K562 (cell line): Measurements from ENCODE around the gene RAB1B. TPM values are rescaled to one million over a fixed set of nuclear protein-coding genes. Genes with fewer than 3 reads are reported as not detected.

Experiments used
- ATAC-seq: fragments of 200-7000 bp; cut with Tn5 transposase; 3 replicates; pipeline ENCODE4 v1.9.1; 2020; ENCODE audit warnings: moderate library complexity
- BruUV-seq: library from RNA; stranded (reverse); fragments of 400-500 nt; replicated peaks from 2 replicates; lab custom pipeline; 2021; lab: Mats Ljungman, UMichigan
- CTCF ChIA-PET: fragments of 300-600 bp; formaldehyde crosslinking; extraction: SDS; loops from one replicate; lab custom pipeline; 2021; ENCODE audit warnings: low intra/inter-chr PET ratio; lab: Yijun Ruan, JAX
- POLR2A ChIA-PET: fragments of 300-600, 350-650 bp; sonication (Branson Sonifier 250); formaldehyde crosslinking; extraction: SDS; loops from one replicate; lab custom pipeline; 2021; ENCODE audit warnings: antibody characterized with exemption, inconsistent platforms; lab: Yijun Ruan, JAX
- DNase-seq, 4 experiments: peaks; one replicate each; pipeline versions ENCODE4 v3.0.0 to v3.0.0-alpha.2; 2011 to 2018; ENCODE audit warnings: low spot score in 3 of 4, mixed read lengths in 3 of 4; ENCODE audit errors: extremely low read depth in 1 of 4
- FAIRE-seq: peaks from 2 replicates; lab custom pipeline; 2011; peaks lifted over from hg19 to GRCh38; lab: Jason Lieb, UNC
- H2AFZ ChIP-seq: 2 replicates; pipeline ENCODE4 v1.6.0; 2011; ENCODE audit warnings: low read depth, low read length, control low read depth, inconsistent platforms
- H3K27ac ChIP-seq: fragments of 200-600 bp; 3 replicates; pipeline ENCODE4 v1.8.0; 2011; ENCODE audit warnings: low read depth, mild to moderate bottlenecking, control low read depth, inconsistent platforms, low read length, moderate library complexity, mixed read lengths; ENCODE audit errors: extremely low read depth
- H3K27me3 ChIP-seq, 2 experiments: fragments of 300-600 bp in 1 of 2; 2 replicates in 1 of 2; 3 replicates in 1 of 2; pipeline versions ENCODE4 v1.6.0 to v1.8.0; 2011; ENCODE audit warnings: inconsistent platforms in 2 of 2, low read length in 2 of 2, mild to moderate bottlenecking in 1 of 2, mixed read lengths in 1 of 2, moderate library complexity in 1 of 2; ENCODE audit not compliant: control insufficient read depth in 2 of 2, insufficient read depth in 2 of 2
- H3K36me3 ChIP-seq: fragments of 300-600 bp; 3 replicates; pipeline ENCODE4 v1.8.0; 2011; ENCODE audit warnings: mild to moderate bottlenecking, low read length, inconsistent platforms; ENCODE audit not compliant: control insufficient read depth, insufficient read depth
- H3K4me1 ChIP-seq, 2 experiments: fragments of 200-600 bp in 1 of 2; replicated peaks in 1 of 2; 2 replicates in 1 of 2; 3 replicates in 1 of 2; pipeline versions ENCODE4 v1.5.1 to v1.8.0; 2011; ENCODE audit warnings: inconsistent platforms in 2 of 2, low read length in 2 of 2, mild to moderate bottlenecking in 1 of 2, mixed read lengths in 1 of 2, moderate library complexity in 1 of 2; ENCODE audit not compliant: control insufficient read depth in 2 of 2, insufficient read depth in 2 of 2
- H3K4me2 ChIP-seq: 2 replicates; pipeline ENCODE4 v1.6.1; 2011; ENCODE audit warnings: low read length, control low read depth, inconsistent platforms, mixed read lengths; ENCODE audit not compliant: insufficient read depth
- H3K4me3 ChIP-seq: fragments of 200-600 bp; sonication (generic), shearing (Covaris generic); 2 replicates; pipeline ENCODE4 v1.5.1; 2016; ENCODE audit warnings: control low read depth, inconsistent platforms
- H3K79me2 ChIP-seq: fragments of 200-600 bp; 3 replicates; pipeline ENCODE4 v1.8.0; 2011; ENCODE audit warnings: low read length, inconsistent platforms; ENCODE audit not compliant: control insufficient read depth, insufficient read depth
- H3K9ac ChIP-seq, 2 experiments: 2 replicates each; pipeline versions ENCODE4 v1.6.0 to v1.6.1; 2011; ENCODE audit warnings: low read depth in 2 of 2, low read length in 2 of 2, control low read depth in 1 of 2, inconsistent platforms in 1 of 2, mild to moderate bottlenecking in 1 of 2, mixed read lengths in 1 of 2; ENCODE audit not compliant: insufficient read depth in 1 of 2
- H3K9me1 ChIP-seq: one replicate; pipeline ENCODE4 v1.6.0; 2011; ENCODE audit warnings: inconsistent platforms, mild to moderate bottlenecking, low read length, moderate library complexity; ENCODE audit not compliant: control insufficient read depth, insufficient read depth
- H3K9me3 ChIP-seq: replicated peaks from 2 replicates; pipeline ENCODE4 v1.5.1; 2011; ENCODE audit warnings: low read depth, low read length, inconsistent platforms; ENCODE audit not compliant: control insufficient read depth, insufficient read depth
- H4K20me1 ChIP-seq: replicated peaks from 2 replicates; pipeline ENCODE4 v1.6.1; 2011; ENCODE audit warnings: low read length, inconsistent platforms, mixed read lengths; ENCODE audit not compliant: control insufficient read depth, insufficient read depth
- C11orf30 ChIP-seq: fragments of 450-650 bp; IDR thresholded peaks from 2 replicates; pipeline ENCODE4 v1.6.1; 2016; ENCODE audit warnings: low read depth, mild to moderate bottlenecking
- POLR2G ChIP-seq: fragments of 200-400 bp; formaldehyde crosslinking; IDR thresholded peaks from 2 replicates; pipeline ENCODE4 v1.6.1; 2017; ENCODE audit warnings: low read depth, mild to moderate bottlenecking, antibody characterized with exemption, low read length, moderate library complexity
- ZNF830 ChIP-seq: fragments of 250-450 bp; sonication (Bioruptor Pico); IDR thresholded peaks from 2 replicates; pipeline ENCODE4 v1.5.0; 2021; ENCODE audit warnings: mild to moderate bottlenecking
- WGBS: fragments of 100-300 bp; shearing (Covaris generic); methylation state at CpG from one replicate; pipeline ENCODE4 v1.1.6; 2016; ENCODE audit warnings: low coverage, mixed read lengths; ENCODE audit not compliant: insufficient coverage; ENCODE audit errors: missing lambda C conversion rate; 5-methylcytosine and 5-hydroxymethylcytosine counted together
- in situ Hi-C: fragments of 300-500 bp; cut with MboI; formaldehyde crosslinking; loops from 4 replicates; pipeline ENCODE4 v1.15.0; 2018; ENCODE audit warnings: inconsistent platforms, mixed read lengths
- intact Hi-C: fragments of 100-400 bp; cut with micrococcal nuclease; formaldehyde crosslinking; loops from 2 replicates; pipeline ENCODE4 v1.14.2; 2022
- polyA plus RNA-seq, 8 experiments: library from polyadenylated mRNA; depleted of rRNA in 4 of 8; stranded (reverse) in 5 of 8; unstranded in 3 of 8; fragments of >200 nt; fragmentation: Nextera tagmentation in 2 of 8; fragmentation: Illumina TruSeq in 1 of 8; extraction: Ambion mirVana in 2 of 8; extraction: Trizol in 1 of 8; gene quantifications; 2 replicates each; pipeline versions ENCODE4 v1.2.1 to v1.2.3, GENCODE V29; 2011 to 2014; ENCODE audit warnings: inconsistent platforms in 1 of 8, missing spikeins in 1 of 8
- total RNA-seq, 7 experiments: library from RNA; depleted of rRNA in 6 of 7; stranded (reverse); fragments of >200 nt in 6 of 7; fragmentation: Illumina TruSeq in 2 of 7; extraction: Trizol in 2 of 7; gene quantifications; 2 replicates each; pipeline versions ENCODE4 v1.2.1 to v1.2.3, GENCODE V29; 2011 to 2021; ENCODE audit warnings: low replicate concordance in 1 of 7

RAB1B gene
- total and polyA plus RNA-seq, 9 of the 15 experiments (the other 6 are each of a cell fraction or from before 2014, with no cell fraction given): 5.6 to 146 (median 98.6) TPM

- Histone ChIP-seq H3K9me3 (no peaks in the 10 kb centered on the region), H2AFZ (no peak overlapping the region), H3K4me3 (no peak overlapping the region), H3K79me2 (no peaks in the 10 kb centered on the region), H4K20me1 (peaks cover 5% of the 10 kb centered on the region; the same call in 1 of the 2 replicates), H3K9ac (0 out of 4 replicates have a peak overlapping the region, but pooled peaks of 1 of the 2 experiments have one; percentile 36), H3K27me3 (no peaks in the 10 kb centered on the region), H3K4me1 (peaks cover 0 to 6% of the 10 kb centered on the region in 2 experiments; a peak in 1 of 5 replicates), H3K36me3 (peaks cover 19% of the 10 kb centered on the region; the same call in 1 of the 3 replicates), H3K4me2 (no peak overlapping the region)
- in situ Hi-C loops (no loop called here), intact Hi-C loops (no loop called here)
- DNase-seq (no peak), FAIRE-seq (no peak), ATAC-seq (no peak)
- POLR2A ChIA-PET: interaction anchor here (0.5 to 1.0 kb wide), 3 partner anchors 47 to 817 kb away, joined by 3 to 4 read pairs (median 3); partner anchors contain the start of gene YIF1A
- CTCF ChIA-PET: no interaction called here
- WGBS: 76% methylated on average over 14 of the region's 14 CpGs
- BruUV-seq: no TSS peak
- TF ChIP-seq ZNF830 (CRISPR knock-in tag) (no peak), POLR2G (0 out of 2 replicates have a peak, but pooled peaks have one; percentile 26), C11orf30 (no peak)
- TF ChIP-seq, all 486 proteins: peak for 1
- no peaks in the 10 kb centered on the region for H3K9me1 ChIP-seq
- H3K27ac ChIP-seq: no peak overlapping the region
These were observed 26.2 kb upstream of the RAB1B start for GRCh38 chr11:66242095-66242765.
